Measurements from ENCODE around the gene NLRX1. TPM values are rescaled to one million over a fixed set of nuclear protein-coding genes. Genes with fewer than 3 reads are reported as not detected.

Gene NLRX1
- total RNA-seq, 3 donors from 2014 or later (not counting 1 experiment from before 2014, with no cell fraction given): 12.4 to 16.4 (median 13.8) TPM

GRCh38 chr11:119204066-119204465, 35.5 kb downstream of the NLRX1 start:
- Histone ChIP-seq H3K9me3 (ENCODE audit: control insufficient read depth, insufficient read depth, low read length) (no peaks in the 10 kb centered on the region), H3K27ac (ENCODE audit: low read length) (no peak overlapping the region), H3K4me3 (ENCODE audit: low read length) (no peak overlapping the region), H3K36me3 (ENCODE audit: control insufficient read depth, insufficient read depth, low read length) (no peaks in the 10 kb centered on the region), H3K4me1 (ENCODE audit: control insufficient read depth, insufficient read depth, low read length) (peaks cover 12% of the 10 kb centered on the region), H3K27me3 (ENCODE audit: control insufficient read depth, insufficient read depth, low read length) (no peaks in the 10 kb centered on the region)
- Mint-ChIP-seq H3K27ac (no peak overlapping the region), H3K4me1 (peaks cover 13 to 21% of the 10 kb centered on the region in 2 donors), H3K27me3 (ENCODE audit: low read depth in 2 of 2) (no peaks in the 10 kb centered on the region), H3K36me3 (no peaks in the 10 kb centered on the region), H3K9me3 (no peaks in the 10 kb centered on the region), H3K4me3 (peak overlapping the region; percentile 31)
- DNase-seq: no peak
- 94% methylated on average over 9 of the region's 9 CpGs for WGBS (ENCODE audit: insufficient coverage)
- TF ChIP-seq CTCF (IDR thresholded peaks at IDR 0.05): no peak
- intact Hi-C loops (cut with micrococcal nuclease): no loop called here
- ATAC-seq: no peak

- Histone ChIP-seq H3K9me3 (ENCODE audit: control insufficient read depth, insufficient read depth, low read length) (no peaks in the 10 kb centered on the region), H3K36me3 (ENCODE audit: control insufficient read depth, insufficient read depth, low read length) (no peaks in the 10 kb centered on the region), H3K27ac (ENCODE audit: low read length) (peak overlapping the region; percentile 3), H3K27me3 (ENCODE audit: control insufficient read depth, insufficient read depth, low read length) (no peaks in the 10 kb centered on the region), H3K4me3 (ENCODE audit: low read length) (no peak overlapping the region), H3K4me1 (ENCODE audit: control insufficient read depth, insufficient read depth, low read length) (peaks cover 12% of the 10 kb centered on the region)
- Mint-ChIP-seq H3K9me3 (no peaks in the 10 kb centered on the region), H3K4me3 (peak overlapping the region; percentile 95), H3K27me3 (ENCODE audit: low read depth in 2 of 2) (no peaks in the 10 kb centered on the region), H3K4me1 (peaks cover 13 to 21% of the 10 kb centered on the region in 2 donors), H3K36me3 (no peaks in the 10 kb centered on the region), H3K27ac (peak overlapping the region; percentile 41 to 81)
- WGBS (ENCODE audit: insufficient coverage): 60% methylated on average over 7 of the region's 10 CpGs
- intact Hi-C loops (cut with micrococcal nuclease): loop anchor here (5.0 kb wide), 3 partner anchors 77 to 188 kb away; partner anchors contain the start of genes RPS25 and TRAPPC4
- DNase-seq: no peak
- no peak for TF ChIP-seq CTCF (IDR thresholded peaks at IDR 0.05)
- ATAC-seq: no peak
Measured at GRCh38 chr11:119205080-119205479, 36.6 kb downstream of the NLRX1 start.

- Histone ChIP-seq H3K36me3 (ENCODE audit: control insufficient read depth, insufficient read depth, low read length) (no peaks in the 10 kb centered on the region), H3K27ac (ENCODE audit: low read length) (peak within 1 kb of the TSS; percentile 79), H3K27me3 (ENCODE audit: control insufficient read depth, insufficient read depth, low read length) (no peaks in the 10 kb centered on the region), H3K4me3 (ENCODE audit: low read length) (peak within 1 kb of the TSS; percentile 100), H3K4me1 (ENCODE audit: control insufficient read depth, insufficient read depth, low read length) (peaks cover 12% of the 10 kb centered on the region), H3K9me3 (ENCODE audit: control insufficient read depth, insufficient read depth, low read length) (no peaks in the 10 kb centered on the region)
- peak; percentile 78 for TF ChIP-seq CTCF (IDR thresholded peaks at IDR 0.05)
- under 1% methylated on average over 85 of the region's 88 CpGs for WGBS (ENCODE audit: insufficient coverage)
- ATAC-seq (peak; percentile 91 to 98 (median 92)), DNase-seq (peak; percentile 94 to 97)
- peak within 1 kb of the TSS; percentile 95 for H3K4me3 Mint-ChIP-seq
- peaks cover 13 to 21% of the 10 kb centered on the region in 2 donors for H3K4me1 Mint-ChIP-seq
- no peaks in the 10 kb centered on the region for H3K27me3 Mint-ChIP-seq (ENCODE audit: low read depth in 2 of 2)
- H3K27ac Mint-ChIP-seq: peak within 1 kb of the TSS; percentile 81 to 87
- no peaks in the 10 kb centered on the region for H3K36me3 Mint-ChIP-seq
- H3K9me3 Mint-ChIP-seq: no peaks in the 10 kb centered on the region
- intact Hi-C loops (cut with micrococcal nuclease): loop anchor here (5.0 kb wide), 3 partner anchors 76 to 189 kb away; partner anchors contain the start of genes RPS25 and TRAPPC4
Measured at GRCh38 chr11:119205574-119206510, 37.3 kb downstream of the NLRX1 start, which contains the start of gene CBL. CBL (plus strand) TSS chr11:119206339; CDS start chr11:119206418, 79 bp downstream.
